ENCODE data around the gene MPDU1.

Gene MPDU1

DNA sequence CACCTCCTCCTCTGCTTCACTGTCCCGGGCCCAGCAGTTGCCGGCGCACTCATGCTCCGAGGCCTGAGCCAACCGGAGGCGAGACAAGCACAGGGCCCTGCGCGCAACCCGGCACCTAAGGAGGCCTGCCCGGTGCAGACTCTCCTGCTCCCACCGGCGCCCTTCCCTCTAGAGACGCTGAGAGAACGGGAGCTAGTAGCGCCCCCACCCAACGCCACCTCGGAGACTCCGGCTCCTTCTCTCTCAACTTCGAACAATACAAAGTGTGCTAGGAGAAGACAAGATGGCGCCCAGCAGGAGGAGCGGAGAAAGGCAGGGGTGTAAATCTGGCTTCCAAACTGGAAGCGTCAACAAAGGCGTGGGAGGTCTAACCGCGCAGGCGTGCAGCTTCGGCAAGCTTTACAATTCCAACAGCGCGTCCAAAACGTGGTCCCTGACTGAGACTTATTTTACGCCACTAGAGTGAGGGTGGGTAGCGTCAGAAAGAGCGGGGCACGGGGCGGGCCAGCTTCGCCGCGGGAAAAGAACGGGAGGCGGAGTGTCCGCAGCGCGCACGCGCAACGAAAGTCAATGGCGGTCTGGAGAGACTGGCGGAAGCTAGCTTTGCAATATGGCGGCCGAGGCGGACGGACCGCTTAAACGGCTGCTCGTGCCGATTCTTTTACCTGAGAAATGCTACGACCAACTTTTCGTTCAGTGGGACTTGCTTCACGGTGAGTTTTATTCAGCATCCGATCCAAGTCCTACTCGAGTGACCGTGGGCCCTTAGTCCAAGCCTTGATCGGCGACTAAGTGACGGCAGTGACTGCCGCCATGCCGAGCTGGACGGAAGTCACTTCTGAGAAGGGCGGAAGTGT, at the start of gene MPDU1:
Gene MPDU1, plus strand, starts transcription at position 600 of the 857 bp plus-strand sequence. Its CDS starts 11 bp downstream, at position 611.
- peak; percentile 91 for DNase-seq (ENCODE audit: low read depth)

DNA sequence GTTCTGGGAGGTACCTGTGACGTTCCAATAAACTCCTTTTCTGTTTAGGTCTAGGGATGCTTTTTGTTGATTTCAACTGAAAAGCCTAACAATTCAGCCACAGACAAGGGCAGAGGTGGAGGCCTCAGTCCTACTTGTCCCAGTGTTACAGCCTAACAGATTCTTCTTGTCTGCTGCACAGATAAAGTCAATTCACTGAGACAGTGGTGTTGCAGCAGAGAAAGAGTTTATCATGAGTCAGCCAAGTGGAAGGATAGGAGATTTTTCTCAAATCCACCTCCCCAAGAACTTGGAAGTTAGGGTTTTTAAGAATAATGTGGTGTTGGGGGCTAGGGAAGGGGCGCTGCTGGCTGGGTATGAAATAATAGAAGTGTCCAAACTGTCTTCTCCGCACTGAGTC, 45.6 kb upstream of the MPDU1 start:
- no peak for DNase-seq (ENCODE audit: low read depth)

DNA sequence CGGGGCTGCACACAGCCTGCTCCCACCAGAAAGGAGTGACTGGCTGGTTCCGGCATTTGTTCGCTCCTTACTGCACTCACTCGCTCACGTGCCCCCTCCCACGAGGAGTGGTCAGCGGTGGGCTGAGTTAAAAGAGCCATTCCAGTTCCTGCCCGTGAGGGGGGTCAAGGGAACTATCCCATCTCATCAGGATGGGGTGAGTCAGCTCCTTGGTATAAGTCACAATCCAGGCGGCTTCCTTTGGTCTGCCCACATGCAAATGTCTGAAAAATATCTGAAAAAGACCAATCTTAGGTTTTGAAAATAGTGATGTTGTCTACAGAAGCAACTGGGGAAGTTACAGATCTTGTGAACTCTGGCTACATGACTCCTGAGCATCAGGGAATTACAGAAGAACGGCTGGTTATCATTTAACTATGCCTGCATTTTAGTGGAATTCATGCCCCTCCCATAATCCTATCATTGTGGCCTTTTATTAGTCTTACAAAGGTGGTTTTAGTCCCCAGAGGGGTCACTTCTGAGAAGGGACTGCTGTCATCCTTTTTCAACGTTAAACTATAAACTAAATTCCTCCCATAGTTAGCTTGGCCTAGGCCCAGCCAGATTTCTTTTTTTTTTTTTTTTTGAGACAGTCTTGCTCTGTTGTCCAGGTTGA, 44.6 kb upstream of the MPDU1 start:
- no peak for DNase-seq (ENCODE audit: low read depth)

DNA sequence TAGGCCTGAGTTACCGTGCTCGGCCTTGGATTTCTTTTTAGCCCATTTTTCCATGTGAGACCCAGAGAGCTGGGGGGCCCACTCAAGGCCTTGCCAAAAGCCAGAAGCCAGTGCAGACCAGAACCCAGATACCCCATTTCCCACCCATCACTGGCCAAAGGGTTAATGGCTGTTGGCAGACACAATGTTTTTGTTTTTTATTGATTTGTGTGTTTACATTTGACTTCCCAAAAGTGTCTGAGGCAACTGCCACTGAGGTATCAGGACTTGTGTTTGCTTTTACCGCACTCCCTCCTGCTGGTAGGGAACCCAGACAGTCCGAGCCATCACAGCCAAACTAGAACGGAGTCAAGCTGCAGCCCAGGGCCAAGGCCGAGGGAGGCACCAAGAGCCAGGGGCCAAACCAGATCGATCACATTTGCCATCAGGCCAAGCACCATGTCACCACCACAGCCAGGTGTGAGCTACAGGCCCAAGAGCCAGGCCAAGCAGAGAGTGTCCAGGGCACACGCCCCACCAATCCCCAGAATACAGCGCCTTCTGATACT, 42.5 kb upstream of the MPDU1 start:
- no peak for DNase-seq (ENCODE audit: low read depth)

DNA sequence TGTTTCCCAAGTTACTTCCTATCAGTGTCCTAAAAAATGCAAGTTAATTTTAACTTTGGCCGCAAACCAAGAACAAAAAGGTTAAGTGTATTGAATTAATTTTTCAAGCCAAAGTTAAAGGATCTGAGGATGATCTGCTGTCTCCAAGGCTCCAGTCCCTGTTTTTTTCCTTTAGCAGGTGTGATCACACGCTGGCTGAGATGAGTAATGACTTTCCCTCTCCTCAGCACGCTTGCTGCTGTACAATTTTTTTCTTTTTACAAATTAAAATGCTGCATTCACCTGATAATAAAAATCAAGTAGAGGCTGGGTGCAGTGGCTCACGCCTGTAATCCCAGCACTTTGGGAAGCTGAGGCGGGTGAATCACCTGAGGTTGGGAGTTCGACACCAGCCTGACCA, 38.7 kb upstream of the MPDU1 start:
- DNase-seq (ENCODE audit: low read depth) = no peak

DNA sequence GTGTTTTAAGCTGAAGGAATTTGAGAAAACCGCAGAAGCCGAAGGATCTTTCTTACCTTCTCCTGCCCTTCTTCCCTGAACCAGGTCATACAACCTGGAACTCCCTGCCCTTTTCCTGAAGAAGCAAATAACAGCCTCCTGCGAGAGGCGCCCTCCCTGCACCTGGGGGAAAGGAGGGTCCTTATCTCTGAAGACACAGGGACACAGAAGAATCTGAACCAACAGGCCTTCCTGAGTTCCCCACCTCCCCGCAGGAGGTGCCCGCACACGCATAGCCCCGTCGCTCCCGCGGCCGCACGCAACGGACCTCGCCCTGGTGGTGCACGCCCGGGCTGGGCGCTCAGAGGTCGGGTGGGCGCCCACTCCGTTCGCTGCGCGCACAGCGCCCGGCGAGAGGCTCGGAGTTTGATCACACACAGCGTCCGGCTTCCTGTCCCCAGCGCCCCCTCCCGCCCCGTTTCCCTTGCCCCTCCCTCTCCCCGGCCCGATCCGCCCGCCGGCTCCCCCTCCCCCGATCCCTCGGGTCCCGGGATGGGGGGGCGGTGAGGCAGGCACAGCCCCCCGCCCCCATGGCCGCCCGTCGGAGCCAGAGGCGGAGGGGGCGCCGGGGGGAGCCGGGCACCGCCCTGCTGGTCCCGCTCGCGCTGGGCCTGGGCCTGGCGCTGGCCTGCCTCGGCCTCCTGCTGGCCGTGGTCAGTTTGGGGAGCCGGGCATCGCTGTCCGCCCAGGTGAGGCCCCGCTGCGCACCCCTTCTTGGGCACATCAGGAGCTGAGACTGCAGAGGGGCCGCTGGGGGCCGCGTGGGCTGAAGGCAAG, 34.9 kb upstream of the MPDU1 start, which contains the start of gene TNFSF12:
Gene TNFSF12, plus strand, starts transcription at position 474 of the 816 bp plus-strand sequence. Its CDS starts 96 bp downstream, at position 570.
- DNase-seq (ENCODE audit: low read depth) = no peak

DNA sequence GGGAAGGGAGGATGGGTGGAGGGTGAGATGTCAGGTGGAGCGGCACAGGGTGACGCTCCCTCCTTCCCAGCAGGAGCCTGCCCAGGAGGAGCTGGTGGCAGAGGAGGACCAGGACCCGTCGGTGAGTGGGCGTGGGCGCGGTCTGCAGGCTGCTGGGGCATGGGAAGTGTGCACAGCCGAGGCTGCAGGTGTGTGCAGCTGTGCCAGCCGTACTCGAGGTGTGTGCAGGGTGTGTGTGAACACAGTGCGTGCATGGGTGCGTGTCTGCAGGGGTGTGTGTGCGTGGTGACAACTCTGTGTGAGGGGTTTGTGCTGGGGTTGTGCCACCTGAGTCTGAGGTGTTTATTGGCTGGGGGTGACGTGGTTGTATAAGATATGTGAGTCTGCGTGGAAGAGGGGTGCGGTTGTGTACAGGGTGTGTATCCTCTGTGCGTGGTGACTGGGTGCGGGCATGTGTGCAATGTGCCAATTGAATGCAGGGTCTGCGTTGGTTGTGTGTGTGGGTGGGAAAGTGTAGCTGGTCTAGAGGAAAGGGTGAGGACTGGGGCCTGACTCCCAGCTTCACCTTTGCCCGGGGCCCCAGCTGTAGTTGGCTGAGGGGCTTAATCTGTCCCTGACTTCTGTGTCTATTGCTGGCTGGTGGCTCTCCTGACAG, 34.1 kb upstream of the MPDU1 start:
- no peak for DNase-seq (ENCODE audit: low read depth)

DNA sequence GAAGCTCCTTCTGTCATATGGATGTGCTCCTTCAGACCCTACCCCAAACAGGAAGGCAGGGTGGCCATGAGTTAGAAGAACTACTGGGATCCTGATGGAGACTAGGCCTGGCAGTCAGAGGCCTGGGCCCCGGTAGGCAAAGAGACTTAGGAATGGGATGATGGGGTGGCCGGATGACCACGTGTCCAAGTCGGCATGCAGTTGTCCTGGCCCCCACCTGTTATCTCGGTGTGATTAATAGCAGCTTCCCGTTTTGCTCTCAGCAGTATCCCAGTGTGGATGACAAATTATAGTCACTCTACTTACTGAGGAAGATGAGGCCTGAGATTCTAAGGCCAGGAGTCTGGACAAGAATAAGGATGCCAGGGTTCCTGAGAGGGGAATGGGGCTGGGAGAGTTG, 33.3 kb upstream of the MPDU1 start:
- no peak for DNase-seq (ENCODE audit: low read depth)

DNA sequence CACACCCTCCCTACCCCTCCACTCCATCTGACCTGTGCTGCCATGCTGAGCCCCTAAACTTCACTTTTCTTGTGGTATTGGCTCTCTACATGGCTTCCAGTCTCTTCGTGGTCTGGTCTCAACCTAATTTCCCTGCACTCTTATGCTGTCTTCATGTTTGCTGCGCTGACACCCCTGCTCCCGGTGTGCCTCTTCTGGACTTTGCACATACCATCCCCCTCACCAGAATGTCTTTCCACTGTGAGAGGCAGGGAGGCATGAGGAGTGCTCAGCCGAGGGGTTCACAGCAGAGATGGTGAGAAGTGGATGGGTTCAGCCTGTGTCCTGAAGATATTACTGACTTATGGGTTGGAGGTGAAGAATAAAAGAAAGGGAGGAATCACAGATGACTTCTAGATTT, 32.3 kb upstream of the MPDU1 start:
- no peak for DNase-seq (ENCODE audit: low read depth)

DNA sequence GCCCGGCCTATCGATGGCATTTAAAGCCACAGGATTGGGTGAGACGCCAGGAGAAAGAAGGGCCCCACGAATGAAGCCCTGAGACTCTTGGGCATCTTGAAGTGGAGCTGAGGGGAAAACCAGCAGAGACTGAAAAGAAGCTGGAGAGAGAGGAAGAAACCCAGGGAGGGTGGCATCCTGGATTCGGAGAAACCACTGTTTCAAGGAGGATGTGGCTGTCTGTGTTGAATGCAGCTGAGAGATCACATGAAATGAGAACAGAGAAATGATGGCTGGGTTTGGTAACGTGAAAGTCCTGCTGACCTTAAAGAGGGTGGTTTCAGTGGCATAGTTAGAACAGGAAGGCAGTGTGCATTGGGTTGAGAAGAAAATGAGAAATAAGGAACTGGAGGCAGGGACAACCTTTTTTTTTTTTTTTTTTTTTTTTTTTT, 31.0 kb upstream of the MPDU1 start:
- no peak for DNase-seq (ENCODE audit: low read depth)

DNA sequence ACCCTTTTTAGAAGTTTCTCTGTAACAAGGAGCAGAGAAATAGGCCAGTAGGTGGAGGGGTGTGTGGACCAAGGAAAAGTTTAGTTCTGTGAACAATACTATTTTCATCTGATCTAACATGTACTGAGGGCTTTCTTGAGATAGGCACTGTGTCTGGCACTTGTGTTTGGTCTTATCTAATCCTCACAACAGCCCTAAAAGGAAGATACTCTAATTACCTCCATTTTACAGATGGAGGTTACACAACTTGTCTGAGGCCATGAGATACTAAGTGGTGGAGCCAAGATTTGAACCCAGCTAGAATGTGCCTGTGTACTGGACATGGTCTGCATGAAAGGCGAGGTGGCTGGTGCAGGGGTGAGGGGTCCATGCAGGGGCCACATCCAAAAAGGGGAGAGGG, 30.3 kb upstream of the MPDU1 start:
- no peak for DNase-seq (ENCODE audit: low read depth)

DNA sequence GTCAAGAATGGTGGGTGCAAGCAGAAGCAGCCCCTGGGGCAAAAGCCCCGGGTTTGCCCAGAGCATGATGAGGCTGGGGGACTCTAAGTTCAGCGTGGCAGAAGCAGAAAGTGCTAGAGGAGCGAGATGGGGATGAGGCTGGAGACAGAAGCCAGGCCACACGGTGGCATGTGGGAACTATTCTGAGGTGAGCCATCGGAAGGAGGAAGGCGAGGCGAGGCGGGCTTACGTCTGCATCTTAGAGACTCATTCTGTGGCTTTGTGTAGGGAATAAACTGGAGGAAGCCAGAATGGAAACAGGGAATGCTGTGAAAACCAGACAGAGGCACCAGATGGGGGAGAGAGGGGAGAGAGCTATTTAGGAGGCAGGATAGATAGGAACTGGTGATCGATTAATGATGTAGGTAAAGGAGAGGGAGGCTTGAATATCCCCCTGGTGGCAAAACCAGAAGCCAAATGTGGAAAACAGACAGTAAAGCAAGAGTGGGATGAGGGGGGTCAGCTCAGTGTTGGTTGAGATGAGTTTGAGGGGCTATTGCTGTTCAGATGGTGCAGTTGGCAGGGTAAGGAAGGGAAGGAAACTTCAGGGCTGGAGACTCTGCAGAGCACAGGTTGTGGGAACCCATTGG, 28.2 kb upstream of the MPDU1 start:
- no peak for DNase-seq (ENCODE audit: low read depth)

DNA sequence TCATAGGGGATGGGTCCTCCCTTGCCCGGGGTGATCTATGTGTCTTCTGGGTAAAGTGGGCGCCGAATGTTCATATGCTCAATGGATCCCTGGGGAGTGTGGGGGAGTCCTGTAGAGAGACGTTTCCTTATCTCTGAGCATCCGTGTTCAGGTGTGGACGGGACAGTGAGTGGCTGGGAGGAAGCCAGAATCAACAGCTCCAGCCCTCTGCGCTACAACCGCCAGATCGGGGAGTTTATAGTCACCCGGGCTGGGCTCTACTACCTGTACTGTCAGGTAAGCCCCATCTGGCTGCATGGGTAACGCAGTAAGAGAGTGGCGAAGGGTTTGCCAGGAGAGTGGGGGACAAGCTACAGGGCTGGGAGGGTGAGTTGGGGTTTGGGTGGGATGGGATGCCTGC, 27.0 kb upstream of the MPDU1 start:
- DNase-seq (ENCODE audit: low read depth) = no peak

DNA sequence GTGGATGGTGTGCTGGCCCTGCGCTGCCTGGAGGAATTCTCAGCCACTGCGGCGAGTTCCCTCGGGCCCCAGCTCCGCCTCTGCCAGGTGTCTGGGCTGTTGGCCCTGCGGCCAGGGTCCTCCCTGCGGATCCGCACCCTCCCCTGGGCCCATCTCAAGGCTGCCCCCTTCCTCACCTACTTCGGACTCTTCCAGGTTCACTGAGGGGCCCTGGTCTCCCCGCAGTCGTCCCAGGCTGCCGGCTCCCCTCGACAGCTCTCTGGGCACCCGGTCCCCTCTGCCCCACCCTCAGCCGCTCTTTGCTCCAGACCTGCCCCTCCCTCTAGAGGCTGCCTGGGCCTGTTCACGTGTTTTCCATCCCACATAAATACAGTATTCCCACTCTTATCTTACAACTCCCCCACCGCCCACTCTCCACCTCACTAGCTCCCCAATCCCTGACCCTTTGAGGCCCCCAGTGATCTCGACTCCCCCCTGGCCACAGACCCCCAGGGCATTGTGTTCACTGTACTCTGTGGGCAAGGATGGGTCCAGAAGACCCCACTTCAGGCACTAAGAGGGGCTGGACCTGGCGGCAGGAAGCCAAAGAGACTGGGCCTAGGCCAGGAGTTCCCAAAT, 26.4 kb upstream of the MPDU1 start:
- DNase-seq (ENCODE audit: low read depth) = no peak

DNA sequence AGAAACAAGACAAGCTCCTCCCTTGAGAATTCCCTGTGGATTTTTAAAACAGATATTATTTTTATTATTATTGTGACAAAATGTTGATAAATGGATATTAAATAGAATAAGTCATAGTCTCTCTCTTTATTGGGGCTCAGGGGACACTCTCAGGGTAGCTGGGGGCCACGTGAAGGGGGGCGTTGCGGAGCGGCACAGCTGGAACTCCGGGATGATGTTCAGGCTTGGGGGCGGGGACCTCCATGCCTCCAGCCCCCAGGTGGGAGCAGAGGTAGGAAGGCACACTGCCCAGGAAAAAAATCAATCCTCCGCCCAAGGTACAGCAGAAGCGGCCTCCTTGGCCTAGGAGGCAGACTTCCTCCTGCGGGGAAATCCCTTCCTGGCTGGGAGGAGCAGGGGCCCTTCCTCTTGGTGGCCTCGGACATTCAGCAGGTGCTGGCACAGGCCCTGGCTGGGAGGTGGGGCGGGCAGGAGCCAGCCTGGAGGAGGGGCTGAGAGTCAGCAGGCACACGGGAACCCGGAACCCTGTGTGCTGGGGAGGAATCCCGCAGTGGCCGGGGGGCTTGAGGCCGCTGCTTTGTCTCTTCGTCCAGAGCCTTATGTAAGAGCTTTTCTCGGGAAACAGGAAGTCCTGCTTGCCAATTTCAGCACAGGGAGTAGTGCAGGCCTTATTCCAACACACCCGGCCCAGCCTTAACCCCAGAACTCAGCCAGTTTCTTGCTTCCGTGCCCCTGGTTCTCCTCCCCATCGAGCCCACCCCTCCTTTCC, 25.7 kb upstream of the MPDU1 start:
- no peak for DNase-seq (ENCODE audit: low read depth)

DNA sequence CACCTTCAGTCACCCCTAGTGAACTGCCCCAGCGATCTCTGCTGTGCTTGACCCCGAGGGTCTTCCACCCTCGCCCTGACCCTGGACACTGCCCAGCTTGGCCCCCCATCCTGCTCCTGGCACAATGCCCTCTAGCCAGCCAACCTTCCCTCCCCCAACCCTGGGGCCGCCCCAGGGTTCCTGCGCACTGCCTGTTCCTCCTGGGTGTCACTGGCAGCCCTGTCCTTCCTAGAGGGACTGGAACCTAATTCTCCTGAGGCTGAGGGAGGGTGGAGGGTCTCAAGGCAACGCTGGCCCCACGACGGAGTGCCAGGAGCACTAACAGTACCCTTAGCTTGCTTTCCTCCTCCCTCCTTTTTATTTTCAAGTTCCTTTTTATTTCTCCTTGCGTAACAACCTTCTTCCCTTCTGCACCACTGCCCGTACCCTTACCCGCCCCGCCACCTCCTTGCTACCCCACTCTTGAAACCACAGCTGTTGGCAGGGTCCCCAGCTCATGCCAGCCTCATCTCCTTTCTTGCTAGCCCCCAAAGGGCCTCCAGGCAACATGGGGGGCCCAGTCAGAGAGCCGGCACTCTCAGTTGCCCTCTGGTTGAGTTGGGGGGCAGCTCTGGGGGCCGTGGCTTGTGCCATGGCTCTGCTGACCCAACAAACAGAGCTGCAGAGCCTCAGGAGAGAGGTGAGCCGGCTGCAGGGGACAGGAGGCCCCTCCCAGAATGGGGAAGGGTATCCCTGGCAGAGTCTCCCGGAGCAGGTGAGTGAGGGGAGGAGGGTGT, 24.9 kb upstream of the MPDU1 start, which contains the start of gene TNFSF13:
Gene TNFSF13, plus strand, starts transcription at position 207 of the 776 bp plus-strand sequence. Its CDS starts 290 bp downstream, at position 497.
- DNase-seq (ENCODE audit: low read depth) = no peak

DNA sequence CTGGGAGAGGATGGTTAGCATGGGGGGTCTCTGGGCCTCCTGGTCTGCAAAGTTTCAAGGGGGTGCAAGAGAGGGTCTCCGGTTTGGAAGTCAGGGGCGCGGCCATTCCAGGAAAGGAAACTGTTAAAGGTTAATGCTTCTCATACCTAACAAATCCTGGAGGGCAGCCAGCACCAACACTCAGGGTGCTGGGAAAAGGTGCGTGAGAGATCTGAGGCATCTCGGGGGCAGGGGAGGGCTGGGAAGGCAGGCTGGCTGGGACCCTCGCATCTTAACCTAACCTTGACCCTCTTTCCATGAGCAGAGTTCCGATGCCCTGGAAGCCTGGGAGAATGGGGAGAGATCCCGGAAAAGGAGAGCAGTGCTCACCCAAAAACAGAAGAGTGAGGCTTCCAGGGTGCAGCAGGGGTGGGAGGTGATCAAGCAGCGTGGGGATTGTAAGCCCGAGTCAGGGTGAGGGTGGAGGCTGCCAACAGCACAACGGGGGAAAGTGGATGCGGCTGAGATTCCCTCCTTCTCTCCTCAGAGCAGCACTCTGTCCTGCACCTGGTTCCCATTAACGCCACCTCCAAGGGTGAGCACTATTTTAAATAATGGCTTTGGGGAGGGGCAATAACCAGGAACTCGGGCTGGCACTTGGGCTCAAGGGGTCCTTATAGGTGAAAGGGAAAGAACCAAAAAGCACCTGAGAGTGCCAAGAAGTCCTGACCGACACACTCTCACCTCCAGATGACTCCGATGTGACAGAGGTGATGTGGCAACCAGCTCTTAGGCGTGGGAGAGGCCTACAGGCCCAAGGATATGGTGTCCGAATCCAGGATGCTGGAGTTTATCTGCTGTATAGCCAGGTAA, 24.1 kb upstream of the MPDU1 start:
- DNase-seq (ENCODE audit: low read depth) = no peak

Data from GM04504 (cell line).